GM21619 (cell line): ENCODE measurements around the gene ANXA6.
A peak's percentile ranks its signal among the peaks of the same experiment; 100 is the strongest.
"Not testable (repeated sequence)": the region's sequence is repeated elsewhere in the genome, so short reads cannot be mapped to it uniquely, and the experiment has no call there.

Source experiments
- ATAC-seq: cut with Tn5 transposase; IDR thresholded peaks from one replicate; pipeline ENCODE4 v1.9.1; 2021; ENCODE audit not compliant: unreplicated experiment

ANXA6 gene

DNA sequence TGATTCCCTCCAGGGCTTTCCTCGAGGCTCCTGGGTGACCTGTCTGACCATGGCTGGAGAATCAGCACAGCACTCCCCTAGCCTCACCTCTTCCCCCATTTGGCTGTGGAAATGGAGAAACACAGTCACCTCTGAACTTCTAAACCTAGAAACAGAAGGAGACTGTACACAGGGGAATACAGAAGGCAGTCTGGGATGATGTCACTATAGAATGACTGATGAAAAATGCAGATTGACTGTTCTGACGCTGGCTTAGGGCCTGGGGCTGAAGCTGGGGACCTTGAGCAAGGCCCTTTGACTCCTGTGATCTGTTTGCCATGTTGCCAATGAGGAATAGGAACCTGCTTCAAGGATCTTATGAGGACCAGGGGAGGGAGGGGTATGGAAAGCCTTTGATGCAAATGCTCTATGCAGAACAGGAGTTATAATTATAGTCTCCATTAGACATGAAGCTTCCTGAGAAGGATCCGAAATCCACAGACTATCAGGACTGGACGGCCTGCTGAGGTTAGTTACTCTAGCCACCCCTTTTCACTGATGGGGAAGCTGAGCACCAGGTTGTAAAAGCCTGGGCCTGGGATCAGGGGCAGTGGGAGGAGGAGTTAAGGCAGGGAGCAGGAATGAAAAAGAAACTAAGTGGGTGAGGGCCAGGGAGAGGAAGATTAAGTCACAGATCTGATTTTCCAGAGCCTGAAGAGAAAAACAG, 24.4 kb upstream of the ANXA6 start:
- ATAC-seq, result no peak

DNA sequence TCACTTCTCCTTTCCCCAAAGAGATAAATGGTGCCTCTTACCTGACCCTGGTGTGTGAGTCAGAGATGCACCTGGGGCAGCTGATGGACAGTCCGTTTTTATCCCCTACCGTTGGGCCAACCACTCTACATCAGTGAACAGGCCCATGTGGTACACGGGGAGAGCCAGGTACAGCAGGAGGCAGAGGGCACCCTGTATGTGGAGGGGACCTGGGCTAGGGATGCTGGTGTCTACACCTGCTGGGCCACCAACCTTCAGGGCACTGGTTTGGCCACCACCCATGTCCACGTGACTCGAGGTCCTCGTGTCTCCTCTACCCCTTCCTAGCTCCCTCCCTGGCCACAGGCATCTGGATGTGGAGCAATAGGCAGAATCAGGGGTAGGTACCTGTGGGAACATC, 22.7 kb upstream of the ANXA6 start:
- ATAC-seq, result no peak

DNA sequence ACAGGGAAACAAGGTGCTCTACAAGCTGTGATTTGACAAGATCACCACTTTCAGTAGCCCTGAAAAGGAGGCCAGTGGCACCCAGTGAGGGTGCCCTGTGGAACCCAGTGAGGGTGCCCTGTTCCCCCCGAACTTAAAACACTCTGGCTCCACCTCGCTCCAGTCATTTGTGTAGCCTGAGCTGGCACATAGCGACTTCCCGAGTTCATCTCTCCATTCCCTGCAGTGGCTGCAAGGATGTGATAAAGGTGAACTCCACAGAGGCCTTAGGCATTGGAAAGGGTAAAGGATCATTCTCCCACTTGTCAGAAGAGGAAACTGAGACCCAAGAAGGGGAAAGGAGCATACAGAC, 21.9 kb upstream of the ANXA6 start:
- ATAC-seq, result no peak

DNA sequence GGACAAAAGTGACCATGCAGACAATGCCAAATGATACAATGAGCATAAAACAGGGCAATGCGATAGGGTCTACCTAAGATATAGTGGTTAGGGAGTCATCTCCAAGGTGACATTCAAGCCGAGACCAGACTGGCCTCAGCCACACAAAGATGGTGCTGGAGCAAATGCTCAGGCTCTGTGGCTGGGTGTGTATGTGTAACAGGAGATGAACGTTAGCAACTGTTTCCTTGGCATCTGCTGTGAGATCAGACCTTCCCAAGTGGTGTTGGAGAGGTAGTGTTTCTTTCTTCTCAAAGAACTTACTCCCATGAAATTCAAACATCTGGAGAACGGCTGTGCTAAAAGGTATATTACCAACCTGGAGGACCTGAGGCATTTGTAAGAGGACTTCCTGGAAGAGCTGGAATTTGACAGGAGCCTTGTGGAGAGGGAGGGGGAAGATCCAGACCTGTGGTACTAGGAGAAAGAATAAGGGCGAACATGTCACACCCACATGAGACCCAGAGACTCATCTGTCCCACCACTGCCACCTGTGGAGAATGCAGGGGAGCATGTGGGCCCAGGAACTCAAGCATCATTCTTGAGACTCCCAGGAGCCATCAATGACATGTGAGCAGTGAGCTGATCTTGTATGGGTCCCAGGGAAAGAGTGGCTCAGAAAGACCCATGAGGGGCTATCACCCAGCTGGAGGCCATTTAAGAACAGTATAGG, 21.4 kb upstream of the ANXA6 start:
- no peak for ATAC-seq

DNA sequence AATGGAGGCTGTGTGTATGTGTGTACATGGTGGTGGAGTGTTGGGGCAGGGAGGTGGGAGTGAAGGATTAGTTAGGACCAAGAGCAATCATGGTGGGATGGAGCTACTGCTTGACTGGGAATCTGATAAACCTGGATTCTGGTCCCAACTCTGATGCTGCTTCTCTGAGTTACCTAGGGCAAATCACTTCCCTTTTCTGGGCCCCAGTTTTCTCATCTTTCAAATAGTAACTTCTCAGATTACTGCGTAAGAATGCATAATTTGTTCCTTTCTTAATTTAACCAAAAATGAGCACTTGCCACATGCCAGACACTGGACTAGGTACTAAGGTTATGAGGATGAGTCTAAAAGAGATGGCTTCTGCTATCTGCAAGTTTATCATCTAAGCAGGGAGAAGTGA, 20.8 kb upstream of the ANXA6 start:
- no peak for ATAC-seq

DNA sequence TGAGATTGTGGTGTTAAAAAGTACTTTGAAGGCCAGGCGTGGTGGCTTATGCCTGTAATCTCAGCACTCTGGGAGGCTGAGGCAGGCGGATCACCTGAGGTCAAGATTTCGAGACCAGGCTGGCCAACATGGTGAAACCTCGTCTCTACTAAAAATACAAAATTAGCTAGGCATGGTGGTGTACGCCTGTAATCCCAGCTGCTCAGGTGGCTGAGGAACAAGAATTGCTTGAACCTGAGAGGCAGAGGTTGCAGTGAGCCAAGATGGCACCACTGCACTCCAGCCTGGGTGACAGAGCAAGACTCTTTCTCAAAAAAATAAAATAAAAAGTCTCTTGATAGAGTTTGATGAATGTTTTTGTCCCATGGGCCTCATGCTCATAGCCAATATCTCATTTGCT, 18.7 kb upstream of the ANXA6 start:
- not testable (repeated sequence) for ATAC-seq

DNA sequence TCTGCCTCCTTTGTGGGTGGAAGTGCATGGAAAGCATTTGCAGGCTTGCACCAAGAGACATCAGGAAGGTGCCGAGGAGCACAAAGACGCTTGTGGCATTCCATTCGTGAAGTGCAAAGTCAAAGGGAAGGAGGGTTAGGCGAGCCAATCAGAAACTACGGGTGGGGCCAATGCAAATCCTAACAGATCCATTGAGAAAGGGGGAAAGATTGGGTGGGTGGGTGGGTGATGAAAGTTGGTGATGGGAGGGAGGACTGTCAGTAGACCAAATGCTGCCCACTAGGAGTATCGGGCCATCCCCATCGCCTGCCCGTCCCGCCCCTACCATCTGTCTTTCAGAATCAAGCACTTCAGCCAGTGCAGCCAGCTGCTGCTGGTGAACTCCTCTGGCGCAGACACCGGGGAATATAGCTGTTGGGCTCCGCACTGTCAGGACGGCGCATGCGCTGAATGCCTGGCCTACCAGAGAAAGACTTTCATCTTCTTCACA, 17.1 kb upstream of the ANXA6 start:
- ATAC-seq, result no peak

DNA sequence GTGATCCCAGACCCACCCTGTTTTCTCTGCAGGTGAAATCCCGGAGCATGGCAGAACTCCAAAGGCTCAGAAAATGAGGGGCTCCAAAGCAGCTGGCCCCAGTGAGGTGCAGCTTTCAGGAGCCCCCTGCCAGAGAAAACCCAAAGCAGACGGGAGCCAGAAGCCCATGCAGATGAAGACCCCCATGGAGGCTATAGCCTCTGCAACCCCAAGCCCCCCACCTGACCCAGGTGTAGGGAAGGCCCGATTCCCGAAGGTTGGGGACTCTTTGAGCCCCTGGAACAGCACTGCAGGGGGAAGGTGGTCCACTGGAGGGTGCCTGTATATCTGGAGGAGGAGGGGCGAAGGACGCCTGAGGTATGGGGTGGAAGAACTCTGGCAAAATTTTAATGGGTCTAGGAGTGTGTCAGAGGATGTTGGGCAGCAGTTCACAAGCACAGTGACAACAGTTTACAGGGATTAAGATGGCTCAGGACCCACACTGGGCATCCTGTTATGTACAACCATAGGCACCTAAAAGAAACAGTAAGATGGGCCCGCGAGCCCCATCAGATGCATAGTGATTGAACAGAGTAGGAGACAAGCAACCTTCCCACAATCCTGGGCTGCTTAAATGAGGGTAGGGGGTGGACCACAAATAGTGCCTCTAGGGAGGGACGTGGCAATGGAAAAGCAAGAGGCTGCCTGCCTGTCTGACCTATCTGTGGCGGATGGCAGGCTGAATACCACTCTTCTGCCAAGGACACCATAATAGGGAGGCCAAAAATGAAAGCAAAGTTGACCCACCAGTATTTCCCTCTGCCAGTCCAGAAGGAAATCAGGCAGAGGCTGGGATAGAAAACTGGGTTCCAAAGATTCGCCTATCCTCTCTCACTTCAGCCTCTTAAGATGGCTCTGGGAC, 16.4 kb upstream of the ANXA6 start:
- ATAC-seq, result no peak

DNA sequence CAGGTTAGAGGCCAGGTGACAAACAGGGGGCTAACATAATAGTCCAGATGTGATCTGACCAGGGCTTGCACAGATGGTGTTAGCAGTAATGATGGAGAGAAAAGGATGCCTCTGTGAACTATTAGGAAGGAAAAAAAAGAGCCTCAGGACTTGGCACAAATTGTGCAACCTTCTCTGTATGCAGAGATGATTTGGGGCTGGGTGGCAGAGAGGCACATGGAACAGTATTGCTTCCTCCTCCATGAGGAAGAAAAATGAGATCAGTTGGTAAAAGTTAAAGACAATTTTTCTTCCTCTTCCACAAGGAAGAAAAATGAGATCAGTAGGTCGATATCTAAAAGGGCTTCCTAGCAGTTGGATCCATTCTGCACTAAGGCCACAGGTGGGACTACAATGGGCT, 13.9 kb upstream of the ANXA6 start:
- no peak for ATAC-seq

DNA sequence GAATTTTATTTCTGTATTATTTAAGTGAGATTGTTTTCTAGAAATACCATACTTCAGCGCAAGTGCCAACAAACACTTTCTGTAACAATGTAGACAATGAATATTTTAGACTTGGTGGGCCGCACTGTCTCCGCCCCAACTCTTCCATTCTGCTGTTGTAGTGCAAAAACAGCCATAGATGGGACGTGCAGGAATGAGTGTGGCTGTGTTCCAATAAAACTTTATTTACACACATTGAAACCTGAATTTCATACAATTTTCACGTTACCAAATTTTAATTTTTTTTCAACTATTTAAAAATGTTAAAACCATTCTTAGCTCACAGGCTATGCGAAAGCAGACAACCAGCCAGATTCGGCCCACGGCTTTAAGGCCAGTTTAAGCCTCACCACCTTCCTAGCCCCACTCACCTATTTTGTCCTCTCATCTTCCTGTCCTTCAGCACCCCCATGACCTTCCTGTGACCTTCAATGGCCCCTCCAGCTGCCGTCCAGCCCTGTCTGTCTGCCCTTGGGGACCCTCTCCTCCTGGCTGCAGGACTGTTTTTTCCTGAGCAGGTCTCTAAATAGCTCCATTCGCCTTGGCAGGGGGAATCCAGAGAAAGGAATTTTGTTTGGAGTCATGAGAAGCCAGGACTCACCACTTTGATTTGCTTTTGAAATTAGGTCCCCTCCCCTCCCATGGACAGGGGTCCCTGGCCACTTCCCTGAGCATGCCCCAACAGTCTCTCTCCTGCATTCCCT, 11.2 kb upstream of the ANXA6 start:
- no peak for ATAC-seq

DNA sequence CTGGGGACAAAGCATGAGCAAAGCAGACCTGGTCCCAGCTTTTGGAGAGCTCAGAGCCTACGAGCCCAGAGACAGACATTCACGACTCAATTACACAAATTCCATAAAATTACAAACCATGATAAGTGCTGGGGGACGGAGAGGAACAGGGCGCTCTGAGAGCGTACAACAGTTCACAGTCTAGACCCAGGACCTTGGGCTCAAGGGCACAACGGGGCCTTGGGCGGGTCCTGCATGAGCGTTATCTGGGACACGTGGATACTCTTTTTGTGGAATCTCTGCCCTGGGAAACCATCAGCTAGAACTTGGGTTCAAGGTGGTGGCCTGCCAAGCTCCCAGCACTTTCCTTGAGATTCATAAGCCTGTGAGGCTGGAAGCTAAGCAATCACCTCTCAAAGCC, 9.4 kb upstream of the ANXA6 start:
- no peak for ATAC-seq

DNA sequence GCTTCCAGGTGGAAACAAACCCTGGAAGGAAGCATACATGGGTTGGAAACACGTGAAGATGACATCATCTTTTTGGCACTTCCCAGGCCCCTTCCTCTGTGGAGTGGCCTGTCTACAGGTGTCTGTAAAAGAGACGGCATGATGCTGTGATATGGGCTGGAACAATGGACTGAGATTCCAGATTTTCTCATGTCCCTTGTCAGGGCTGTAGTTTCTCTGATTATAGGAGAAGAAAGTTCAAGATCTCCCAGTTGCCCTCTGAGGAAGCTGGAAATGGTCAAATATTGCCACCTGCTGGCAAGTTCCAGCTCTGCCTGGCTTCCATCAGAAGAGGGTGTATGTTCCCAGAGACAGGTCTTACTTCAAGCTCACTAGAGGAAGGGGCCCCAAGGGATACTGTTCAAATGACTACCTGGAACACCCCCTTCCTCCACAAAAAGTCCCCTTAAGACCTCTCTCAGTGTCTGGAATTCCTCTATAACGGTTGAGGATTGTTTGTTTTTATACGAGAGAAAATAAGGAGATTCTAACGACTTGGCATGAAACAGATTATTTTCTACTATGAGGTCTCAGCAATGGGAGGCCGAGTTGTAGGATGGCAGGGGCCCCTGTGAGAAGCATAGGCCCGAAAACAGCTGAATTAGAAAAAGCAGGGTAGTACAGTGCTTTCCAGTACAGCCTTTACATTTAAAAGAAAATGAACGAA, 7.3 kb upstream of the ANXA6 start:
- peak; percentile 91 for ATAC-seq

DNA sequence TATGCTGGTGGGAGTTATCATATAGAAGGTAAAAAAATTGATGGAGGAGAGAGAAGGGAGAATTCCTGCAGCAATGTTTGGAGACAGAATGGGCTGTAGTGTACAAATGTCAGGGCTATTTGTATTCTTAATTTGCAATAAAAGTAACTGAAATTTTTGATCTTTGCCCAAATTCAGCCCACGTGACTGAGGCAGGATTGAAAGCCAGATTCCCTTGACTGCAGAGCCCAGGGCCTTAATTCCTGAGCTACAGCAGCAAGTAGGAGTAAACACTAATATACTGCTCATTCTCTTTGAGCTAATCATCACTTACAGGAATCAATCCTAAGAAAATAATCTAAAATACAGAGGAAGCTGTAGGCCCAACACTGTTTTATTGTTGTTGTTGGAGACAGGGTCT, 5.2 kb upstream of the ANXA6 start:
- ATAC-seq, result no peak

DNA sequence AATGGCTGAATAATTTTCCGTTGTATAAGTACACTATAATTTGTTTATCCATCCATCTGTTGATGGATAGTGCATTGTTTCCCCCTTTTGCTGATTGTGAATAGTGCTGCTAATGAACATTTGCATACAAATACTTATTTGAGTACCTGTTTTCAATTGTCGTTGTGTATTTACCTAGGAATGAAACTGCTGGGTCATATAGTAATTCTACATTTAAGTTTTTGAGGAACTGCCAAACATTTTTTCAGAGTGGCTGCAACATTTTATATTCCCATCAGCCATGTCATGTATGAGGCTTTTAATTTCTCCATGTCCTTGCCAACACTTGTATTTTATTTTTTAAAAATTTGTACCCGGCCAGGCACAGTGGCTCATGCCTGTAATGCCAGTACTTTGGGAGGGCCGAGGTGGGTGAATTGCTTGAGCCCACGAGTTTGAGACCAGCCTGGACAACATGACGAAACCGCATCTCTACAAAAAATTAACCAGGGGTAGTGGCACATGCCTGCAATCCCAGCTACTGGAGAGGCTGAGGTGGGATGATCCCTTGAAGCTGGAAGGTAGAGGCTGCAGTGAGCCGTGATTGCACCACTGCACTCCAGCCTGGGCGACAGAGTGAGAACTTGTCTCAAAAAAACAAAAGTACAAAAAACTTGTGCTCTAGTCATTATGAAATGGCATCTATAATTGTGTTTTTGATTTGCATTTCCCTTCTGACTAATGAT, 2.2 kb upstream of the ANXA6 start:
- ATAC-seq, result peak; percentile 25

DNA sequence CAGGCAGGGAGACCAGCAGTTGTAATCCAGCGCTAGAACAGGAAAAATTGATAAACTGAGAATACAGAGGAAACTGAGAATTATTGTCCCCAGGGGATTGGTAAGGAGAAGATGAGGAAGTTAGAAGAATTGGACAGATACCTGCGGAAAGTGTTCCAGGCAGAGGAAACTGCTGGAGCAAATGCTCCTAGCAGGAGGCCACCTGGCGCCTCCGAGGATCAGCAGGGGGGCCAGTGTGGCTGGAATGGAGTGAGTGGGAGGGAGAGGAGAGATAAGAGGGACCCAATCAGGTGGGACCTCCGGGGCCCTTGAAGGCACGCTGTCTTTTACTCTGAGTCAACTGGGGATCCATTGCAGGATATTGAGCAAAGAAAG, 695 bp upstream of the ANXA6 start:
- ATAC-seq, result no peak

DNA sequence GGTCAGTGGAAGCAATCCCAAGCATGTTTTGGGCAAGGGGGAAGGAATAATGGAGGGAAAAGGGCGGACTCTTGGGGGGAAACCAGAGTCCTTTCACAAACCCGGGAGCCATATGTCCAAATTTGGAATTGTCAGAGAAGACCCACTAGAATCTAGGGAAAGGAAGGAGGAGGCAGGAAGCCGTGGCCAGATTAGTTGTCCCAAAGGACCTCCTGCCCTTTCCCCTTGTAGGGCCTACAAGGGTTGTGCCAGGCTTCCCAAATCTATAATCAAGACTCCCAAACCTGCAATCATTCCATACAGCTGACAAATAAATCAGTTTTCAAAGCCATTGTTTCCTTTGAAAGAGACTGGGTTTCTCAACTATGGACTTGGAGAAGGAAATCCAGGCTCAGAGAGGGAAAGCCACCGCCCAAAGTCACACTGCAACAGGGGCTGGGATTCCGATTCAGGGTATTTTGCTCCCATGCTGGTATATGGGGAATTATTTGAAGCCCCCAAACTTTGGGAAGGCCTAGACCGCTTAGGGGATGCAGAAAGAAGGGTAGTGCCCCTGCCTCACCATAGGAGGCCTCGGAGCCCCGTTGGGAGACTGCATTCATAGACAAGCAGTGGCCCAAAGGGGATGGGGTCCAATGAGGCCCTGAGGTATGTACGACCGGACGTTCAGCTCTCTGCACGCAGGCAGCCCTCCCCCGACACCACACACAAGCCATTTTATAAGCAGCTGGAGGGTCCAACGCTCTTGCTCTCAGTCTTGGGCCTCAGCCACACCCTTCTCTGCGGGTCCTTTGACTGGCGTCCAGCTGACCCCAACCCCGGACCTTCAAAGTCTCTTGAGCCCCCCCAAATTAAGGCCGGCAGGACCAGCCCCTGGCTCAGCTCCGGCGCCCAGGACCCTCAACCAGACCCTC, 815 bp downstream of the ANXA6 start:
- no peak for ATAC-seq

DNA sequence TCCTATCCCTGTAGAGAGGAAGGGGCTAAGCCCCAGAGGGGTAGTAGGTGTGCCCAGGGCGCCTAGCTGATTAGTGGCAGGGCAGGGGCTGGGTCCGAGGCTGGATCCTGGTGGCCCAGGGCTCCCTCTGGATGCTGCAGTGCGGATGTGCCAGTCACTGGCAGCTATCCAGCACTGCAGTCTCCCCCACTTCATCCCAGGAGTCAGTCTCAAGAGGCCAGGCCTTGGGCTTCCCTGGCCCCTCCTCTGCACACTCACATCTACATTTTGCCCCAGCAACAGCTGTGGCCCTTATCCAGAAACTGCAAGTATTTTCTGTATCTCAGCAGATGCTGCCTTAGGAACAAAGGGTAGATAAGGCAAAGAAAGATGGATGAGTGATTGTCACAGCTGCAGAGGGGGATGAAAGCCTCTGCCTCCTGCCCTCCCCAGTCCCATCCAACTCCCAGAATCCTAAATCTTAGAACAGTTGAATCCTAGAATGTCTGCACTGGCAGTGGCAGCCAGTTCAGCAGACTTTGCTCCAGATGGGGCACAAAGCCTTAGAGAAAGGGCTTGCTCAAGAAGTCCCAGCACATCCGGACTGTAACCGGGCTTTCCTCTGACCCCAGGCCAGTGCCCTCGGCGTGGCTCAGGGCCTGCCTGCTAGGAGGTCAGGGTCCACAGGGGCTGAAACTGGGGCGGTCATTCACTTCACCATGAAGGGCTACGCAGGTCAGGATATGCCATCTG, 1.6 kb downstream of the ANXA6 start:
- ATAC-seq, result no peak
